GM12872 (cell line): ENCODE results near the gene HINFP.

Source experiments
- CTCF ChIP-seq: IDR thresholded peaks from 3 replicates; pipeline ENCODE4 v1.5.1; 2011; ENCODE audit warnings: low read depth, mild to moderate bottlenecking, low read length, moderate library complexity; ENCODE audit not compliant: insufficient read depth

The HINFP gene

GRCh38 chr11:119093942-119094815 lies 27.2 kb upstream of the HINFP start:
- TF ChIP-seq CTCF = no peak

GRCh38 chr11:119094816-119095065 lies 26.6 kb upstream of the HINFP start:
- TF ChIP-seq CTCF = peak; percentile 72

- TF ChIP-seq CTCF = no peak
Measured at GRCh38 chr11:119095066-119095880, 26.1 kb upstream of the HINFP start.

GRCh38 chr11:119099711-119100110 lies 21.7 kb upstream of the HINFP start:
- no peak for TF ChIP-seq CTCF

- peak; percentile 32; the same call in 1 of the 3 replicates for TF ChIP-seq CTCF
Measured at GRCh38 chr11:119100246-119100970, 21.0 kb upstream of the HINFP start.

- 0 out of 3 replicates have a peak, but pooled peaks have one; percentile 30 for TF ChIP-seq CTCF
Measured at GRCh38 chr11:119100994-119101758, 20.2 kb upstream of the HINFP start.
